Mesothelial cell of epicardium (in vitro differentiated cells): ENCODE results near the gene DES. TPM values are rescaled to one million over a fixed set of nuclear protein-coding genes. Genes with fewer than 3 reads are reported as not detected.

Source experiments
- DNase-seq, 2 experiments: peaks; one replicate each; pipeline ENCODE4 v3.0.0; 2021; ENCODE audit warnings: low spot score in 2 of 2; ENCODE audit not compliant: unreplicated experiment in 2 of 2
- H3K27ac Mint-ChIP-seq: 2 replicates; pipeline ENCODE4 v1.8.0; 2021; ENCODE audit warnings: mixed read lengths
- H3K27me3 Mint-ChIP-seq: 2 replicates; pipeline ENCODE4 v1.8.0; 2021; ENCODE audit warnings: low read depth, mixed read lengths
- H3K36me3 Mint-ChIP-seq: 2 replicates; pipeline ENCODE4 v1.8.0; 2021; ENCODE audit warnings: mixed read lengths
- H3K4me1 Mint-ChIP-seq: 2 replicates; pipeline ENCODE4 v1.8.0; 2021; ENCODE audit warnings: mixed read lengths
- H3K4me3 Mint-ChIP-seq: 2 replicates; pipeline ENCODE4 v1.8.0; 2021; ENCODE audit warnings: mild to moderate bottlenecking, moderate library complexity, mixed read lengths
- H3K9me3 Mint-ChIP-seq: 2 replicates; pipeline ENCODE4 v1.8.0; 2021; ENCODE audit warnings: mixed read lengths
- total RNA-seq: library from RNA; stranded (reverse); gene quantifications from 3 replicates; pipeline ENCODE4 v1.2.1, GENCODE V29; 2021
- TF ChIP-seq, protein P1 (sequence below): fragments of 200-600 bp; sonication (generic); IDR thresholded peaks from one replicate; pipeline ENCODE4 v1.5.0; 2021; ENCODE audit warnings: antibody characterized with exemption; ENCODE audit not compliant: unreplicated experiment

The DES gene
- total RNA-seq, 1 donor from 2014 or later, result 33.0 TPM

DNA sequence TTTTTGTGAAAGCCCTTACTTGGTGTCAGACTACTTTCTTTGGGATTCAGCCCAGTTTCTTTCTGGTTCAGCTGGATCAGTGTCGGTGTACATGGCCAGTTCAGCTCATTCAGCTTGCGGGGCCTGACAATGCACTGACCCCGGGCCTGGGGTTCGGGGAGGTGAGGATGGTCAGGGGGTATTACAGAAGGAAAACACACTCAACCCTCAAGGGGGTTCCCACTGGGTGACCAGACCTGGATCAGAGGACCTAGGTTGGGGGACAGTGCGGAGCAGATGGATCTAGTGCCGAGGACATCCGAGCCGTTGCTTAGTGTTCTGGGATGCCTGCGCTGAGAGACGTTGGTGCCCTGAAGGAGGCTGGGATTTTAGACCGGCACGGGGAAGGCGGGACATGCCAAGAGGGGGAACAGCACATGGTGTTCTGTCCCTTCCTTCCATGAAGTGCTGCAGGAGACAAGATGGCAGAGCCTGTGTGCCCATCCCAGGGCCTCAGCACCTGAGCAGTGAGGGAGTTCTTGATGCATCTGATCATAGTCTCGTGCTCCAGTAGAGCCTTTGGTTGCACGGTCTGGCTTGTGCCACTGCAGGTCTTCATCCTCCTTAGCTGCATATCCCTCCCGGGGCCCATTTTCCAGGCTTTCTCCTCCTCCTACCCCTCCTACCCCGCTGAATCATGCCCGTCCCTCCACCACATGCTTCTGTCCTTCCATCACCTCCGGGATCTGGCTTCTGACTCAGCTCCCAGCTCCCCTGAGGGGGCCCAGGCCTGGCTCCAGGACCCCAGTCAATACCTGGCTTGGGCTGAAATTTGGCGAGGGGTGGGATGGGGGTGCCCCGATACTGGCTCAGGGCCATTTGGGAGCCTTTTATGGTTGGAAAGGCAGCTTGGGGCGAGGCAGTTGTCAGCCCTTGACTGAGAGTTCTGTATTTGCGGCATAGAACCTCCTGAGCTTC is 34.5 kb downstream of the DES start:
- Mint-ChIP-seq H3K36me3 (peaks cover 12% of the 10 kb centered on the region), H3K9me3 (no peaks in the 10 kb centered on the region), H3K4me3 (peak overlapping the region; percentile 31), H3K4me1 (peaks cover 21% of the 10 kb centered on the region), H3K27ac (peak overlapping the region; percentile 66), H3K27me3 (peaks cover 9% of the 10 kb centered on the region)
- DNase-seq, result no peak
- TF ChIP-seq, protein P1, sequence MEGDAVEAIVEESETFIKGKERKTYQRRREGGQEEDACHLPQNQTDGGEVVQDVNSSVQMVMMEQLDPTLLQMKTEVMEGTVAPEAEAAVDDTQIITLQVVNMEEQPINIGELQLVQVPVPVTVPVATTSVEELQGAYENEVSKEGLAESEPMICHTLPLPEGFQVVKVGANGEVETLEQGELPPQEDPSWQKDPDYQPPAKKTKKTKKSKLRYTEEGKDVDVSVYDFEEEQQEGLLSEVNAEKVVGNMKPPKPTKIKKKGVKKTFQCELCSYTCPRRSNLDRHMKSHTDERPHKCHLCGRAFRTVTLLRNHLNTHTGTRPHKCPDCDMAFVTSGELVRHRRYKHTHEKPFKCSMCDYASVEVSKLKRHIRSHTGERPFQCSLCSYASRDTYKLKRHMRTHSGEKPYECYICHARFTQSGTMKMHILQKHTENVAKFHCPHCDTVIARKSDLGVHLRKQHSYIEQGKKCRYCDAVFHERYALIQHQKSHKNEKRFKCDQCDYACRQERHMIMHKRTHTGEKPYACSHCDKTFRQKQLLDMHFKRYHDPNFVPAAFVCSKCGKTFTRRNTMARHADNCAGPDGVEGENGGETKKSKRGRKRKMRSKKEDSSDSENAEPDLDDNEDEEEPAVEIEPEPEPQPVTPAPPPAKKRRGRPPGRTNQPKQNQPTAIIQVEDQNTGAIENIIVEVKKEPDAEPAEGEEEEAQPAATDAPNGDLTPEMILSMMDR, result no peak

DNA sequence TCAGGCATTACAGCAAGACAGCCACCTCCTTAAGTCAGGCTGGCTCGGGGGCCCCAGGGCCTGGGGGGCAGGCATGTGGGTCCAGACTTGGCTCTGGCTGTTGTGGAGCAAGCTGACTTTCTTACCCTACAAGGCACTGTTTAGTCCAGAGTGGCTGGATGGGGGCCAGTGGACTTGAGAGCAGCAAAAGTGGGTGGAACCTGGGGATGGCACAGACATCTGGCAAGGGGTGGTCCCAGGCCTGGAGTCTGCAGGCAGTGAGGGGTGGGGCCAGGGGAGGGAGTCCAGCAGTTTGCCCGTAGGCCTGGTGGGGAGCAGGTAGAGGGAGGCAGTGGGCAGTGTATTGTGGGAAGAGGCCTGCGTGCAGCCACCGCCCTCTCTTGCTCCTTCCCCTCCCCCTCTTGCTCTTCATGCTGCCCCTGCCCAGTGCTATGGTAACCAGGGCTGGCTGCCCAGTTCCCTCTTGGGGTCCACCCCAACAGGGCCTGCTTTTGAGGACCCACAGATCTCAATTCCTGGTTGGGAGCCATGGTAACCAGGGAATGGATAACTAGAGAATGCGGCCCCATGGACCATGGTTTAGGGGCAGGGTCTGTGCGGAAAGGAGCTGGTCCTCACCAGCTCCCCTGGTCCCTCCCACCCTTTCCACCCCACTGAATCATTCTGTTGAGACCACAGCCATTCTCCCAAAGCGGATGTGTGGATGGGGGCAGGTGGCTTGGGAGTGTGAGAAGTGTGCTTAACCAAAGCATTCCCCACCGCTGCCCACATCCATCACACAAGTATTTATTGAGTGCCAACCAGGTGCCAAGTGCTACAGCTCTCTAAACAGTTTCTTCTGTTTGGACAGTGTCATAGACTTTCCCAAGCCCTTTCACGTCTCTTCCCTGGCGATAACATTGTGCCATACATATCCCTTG is 35.8 kb downstream of the DES start:
- peaks cover 12% of the 10 kb centered on the region for H3K36me3 Mint-ChIP-seq
- H3K9me3 Mint-ChIP-seq, result no peaks in the 10 kb centered on the region
- peak in 1 of 2 experiments; percentile 16 for DNase-seq
- peaks cover 9% of the 10 kb centered on the region for H3K27me3 Mint-ChIP-seq
- H3K27ac Mint-ChIP-seq, result peak overlapping the region; percentile 66
- no peak overlapping the region for H3K4me3 Mint-ChIP-seq
- TF ChIP-seq, protein P1, result no peak
- H3K4me1 Mint-ChIP-seq, result peaks cover 21% of the 10 kb centered on the region

DNA sequence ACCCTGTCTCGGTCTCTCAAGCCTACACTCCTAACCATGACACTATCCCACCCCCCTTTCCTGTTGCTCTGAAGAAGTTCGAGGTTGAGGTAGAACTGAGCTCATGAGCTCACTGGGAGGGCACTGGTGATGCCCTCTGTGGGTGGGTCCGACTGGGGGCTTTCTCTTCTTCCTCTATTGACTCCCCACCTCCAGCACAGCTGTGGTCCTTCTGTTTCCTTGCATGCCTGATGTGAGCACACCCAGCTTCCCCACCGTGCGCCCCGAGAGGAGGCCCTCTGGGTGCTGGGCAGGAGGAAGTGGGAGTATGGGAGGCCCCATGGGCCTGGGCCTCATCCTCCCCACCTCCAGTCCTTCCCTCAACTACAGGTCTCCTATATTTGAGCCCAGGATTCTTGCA is 37.4 kb downstream of the DES start:
- H3K27ac Mint-ChIP-seq, result no peak overlapping the region
- no peaks in the 10 kb centered on the region for H3K27me3 Mint-ChIP-seq
- peaks cover 34% of the 10 kb centered on the region for H3K4me1 Mint-ChIP-seq
- H3K4me3 Mint-ChIP-seq, result no peak overlapping the region
- no peak for DNase-seq
- H3K9me3 Mint-ChIP-seq, result no peaks in the 10 kb centered on the region
- peaks cover 6% of the 10 kb centered on the region for H3K36me3 Mint-ChIP-seq
- TF ChIP-seq, protein P1, result no peak

DNA sequence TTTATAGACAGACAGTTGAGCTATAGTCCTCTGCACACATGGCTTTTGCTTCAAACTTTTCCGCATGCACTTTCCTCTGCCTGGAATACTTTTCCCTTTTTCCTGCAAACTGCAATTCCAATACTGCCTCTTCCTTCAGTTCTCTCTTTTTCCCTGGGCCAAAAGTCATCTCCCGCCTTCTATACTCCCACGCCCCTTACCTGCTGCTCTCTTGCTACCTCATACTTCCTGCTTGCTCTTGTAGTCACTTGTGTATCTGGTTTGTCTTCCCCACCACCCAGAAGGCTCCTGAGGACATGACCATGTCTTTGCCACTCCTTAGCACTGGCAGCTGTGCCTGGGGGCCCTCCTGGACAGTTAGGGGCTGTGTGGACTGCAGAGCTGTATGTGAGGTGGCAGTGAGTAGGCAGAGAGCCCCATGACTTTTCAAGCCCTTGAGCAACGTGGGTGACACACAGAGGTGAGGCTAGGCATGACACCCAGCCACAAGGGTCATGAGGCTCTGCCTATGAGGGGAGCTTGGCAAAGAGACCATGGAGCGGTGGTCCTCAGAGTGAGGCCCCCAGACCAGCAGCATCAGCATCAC is 39.7 kb downstream of the DES start:
- Mint-ChIP-seq H3K4me3 (no peak overlapping the region), H3K4me1 (peaks cover 31% of the 10 kb centered on the region)
- DNase-seq, result no peak

DNA sequence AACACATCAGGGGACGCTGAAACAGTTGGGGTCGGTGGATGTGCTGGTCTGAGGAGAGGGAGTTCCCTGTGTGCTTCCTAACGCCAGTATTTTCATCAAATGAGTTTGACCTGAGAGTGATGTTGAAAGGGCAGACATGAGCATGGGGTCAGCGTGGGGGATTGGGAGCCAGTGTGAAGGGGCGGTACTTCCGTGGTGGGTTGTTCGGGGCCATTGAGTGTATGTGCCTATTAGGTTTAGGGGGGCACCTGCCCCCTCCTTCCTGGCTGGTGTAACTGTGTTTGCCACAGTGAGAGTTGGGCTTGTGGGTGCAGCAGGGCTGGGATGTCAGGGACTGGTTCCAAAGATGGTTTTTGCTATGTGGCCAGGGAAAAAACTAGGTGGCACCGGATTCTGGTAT is 40.8 kb downstream of the DES start:
- Mint-ChIP-seq H3K27me3 (no peaks in the 10 kb centered on the region), H3K27ac (no peak overlapping the region), H3K4me1 (peaks cover 22% of the 10 kb centered on the region), H3K9me3 (no peaks in the 10 kb centered on the region), H3K36me3 (peaks cover 9% of the 10 kb centered on the region), H3K4me3 (no peak overlapping the region)
- DNase-seq, result no peak
- TF ChIP-seq, protein P1, result no peak

More for the DNA sequence above, 39.7 kb downstream of the DES start:
- TF ChIP-seq, protein P1, result no peak
- no peaks in the 10 kb centered on the region for H3K9me3 Mint-ChIP-seq
- no peak overlapping the region for H3K27ac Mint-ChIP-seq
- peaks cover 9% of the 10 kb centered on the region for H3K36me3 Mint-ChIP-seq
- no peaks in the 10 kb centered on the region for H3K27me3 Mint-ChIP-seq
